Measurements from ENCODE around the gene PLIN3. TPM values are rescaled to one million over a fixed set of nuclear protein-coding genes. Genes with fewer than 3 reads are reported as not detected.
A peak's percentile ranks its signal among the peaks of the same experiment; 100 is the strongest.

PLIN3 gene
- total and polyA plus RNA-seq, 2 donors (not counting 1 experiment from before 2014, with no cell fraction given), result 133 to 191 TPM

DNA sequence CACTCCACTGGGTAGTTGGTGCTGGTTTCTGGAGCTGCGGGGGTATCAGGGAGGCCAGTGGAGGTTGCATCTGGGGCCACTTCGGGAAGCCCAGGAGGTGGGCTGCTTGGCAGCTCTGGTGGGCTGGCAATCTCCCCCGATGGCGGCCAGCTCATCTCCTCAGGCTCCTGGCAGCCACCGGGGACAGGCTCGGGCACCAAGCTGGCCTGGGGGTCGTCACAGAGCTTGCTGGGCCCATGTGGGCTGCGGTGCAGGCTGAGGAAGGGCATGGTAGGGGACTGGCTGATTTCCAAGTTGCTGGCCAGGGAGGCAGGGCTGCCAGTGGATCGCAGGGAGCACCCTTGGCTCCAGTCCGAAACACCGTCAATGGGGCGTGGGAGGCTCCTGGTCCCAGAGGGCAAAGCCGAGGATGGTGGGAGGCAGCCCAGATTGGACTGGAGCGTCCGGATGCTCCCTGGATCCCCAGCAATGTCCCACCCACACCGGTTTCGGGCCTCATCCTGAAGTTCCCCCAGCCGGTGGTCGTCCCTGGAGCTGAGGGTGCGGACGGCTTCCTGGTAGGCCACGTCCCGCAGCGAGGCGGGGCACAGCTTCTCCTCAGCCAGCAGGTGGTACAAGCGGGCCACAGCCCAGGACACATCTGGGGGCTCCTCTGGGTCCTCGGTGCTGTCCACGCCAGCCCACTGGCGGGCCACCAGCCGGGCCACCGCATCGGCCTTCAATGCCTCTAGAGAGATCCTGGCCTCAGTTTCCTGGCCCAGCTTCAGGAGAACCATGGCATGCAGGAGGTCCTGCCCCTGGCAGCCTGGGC, 49.8 kb downstream of the PLIN3 start:
- Histone ChIP-seq H3K9ac (ENCODE audit: insufficient read depth, low read length) (no peak overlapping the region), H3K27ac (ENCODE audit: insufficient read depth, low read length) (no peak overlapping the region), H3K36me3 (ENCODE audit: control insufficient read depth, insufficient read depth, low read length) (peaks cover 20% of the 10 kb centered on the region), H3K4me2 (ENCODE audit: extremely low read depth, insufficient read depth, low read length) (no peak overlapping the region), H4K20me1 (ENCODE audit: control insufficient read depth, extremely low read depth, insufficient read depth, low read length) (no peaks in the 10 kb centered on the region), H2AFZ (ENCODE audit: low read length) (no peak overlapping the region), H3K4me1 (ENCODE audit: control insufficient read depth, extremely low read depth, insufficient read depth, low read length) (peaks cover 2% of the 10 kb centered on the region), H3K79me2 (ENCODE audit: control insufficient read depth, insufficient read depth, low read length) (peaks cover 3% of the 10 kb centered on the region), H3K9me3 (ENCODE audit: control insufficient read depth, insufficient read depth, low read depth, low read length) (no peaks in the 10 kb centered on the region), H3K4me3 (replicated peaks in 1 of 4; ENCODE audit: control extremely low read depth in 1 of 4, insufficient read depth in 1 of 4, low read depth in 3 of 4, low read length in 4 of 4) (no peak overlapping the region), H3K27me3 (ENCODE audit: control insufficient read depth, insufficient read depth, low read length) (no peaks in the 10 kb centered on the region)
- DNase-seq (ENCODE audit: low read depth in 2 of 2), result no peak
- TF ChIP-seq, protein P1, sequence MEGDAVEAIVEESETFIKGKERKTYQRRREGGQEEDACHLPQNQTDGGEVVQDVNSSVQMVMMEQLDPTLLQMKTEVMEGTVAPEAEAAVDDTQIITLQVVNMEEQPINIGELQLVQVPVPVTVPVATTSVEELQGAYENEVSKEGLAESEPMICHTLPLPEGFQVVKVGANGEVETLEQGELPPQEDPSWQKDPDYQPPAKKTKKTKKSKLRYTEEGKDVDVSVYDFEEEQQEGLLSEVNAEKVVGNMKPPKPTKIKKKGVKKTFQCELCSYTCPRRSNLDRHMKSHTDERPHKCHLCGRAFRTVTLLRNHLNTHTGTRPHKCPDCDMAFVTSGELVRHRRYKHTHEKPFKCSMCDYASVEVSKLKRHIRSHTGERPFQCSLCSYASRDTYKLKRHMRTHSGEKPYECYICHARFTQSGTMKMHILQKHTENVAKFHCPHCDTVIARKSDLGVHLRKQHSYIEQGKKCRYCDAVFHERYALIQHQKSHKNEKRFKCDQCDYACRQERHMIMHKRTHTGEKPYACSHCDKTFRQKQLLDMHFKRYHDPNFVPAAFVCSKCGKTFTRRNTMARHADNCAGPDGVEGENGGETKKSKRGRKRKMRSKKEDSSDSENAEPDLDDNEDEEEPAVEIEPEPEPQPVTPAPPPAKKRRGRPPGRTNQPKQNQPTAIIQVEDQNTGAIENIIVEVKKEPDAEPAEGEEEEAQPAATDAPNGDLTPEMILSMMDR (conservative IDR thresholded peaks at IDR 0.05 in 1 of 2, IDR thresholded peaks at IDR 0.05 in 1 of 2; ENCODE audit: low read depth in 1 of 2, low read length in 2 of 2), result no peak
- no peak for TF ChIP-seq EZH2 (IDR thresholded peaks at IDR 0.05; ENCODE audit: low read length, missing control alignments)

DNA sequence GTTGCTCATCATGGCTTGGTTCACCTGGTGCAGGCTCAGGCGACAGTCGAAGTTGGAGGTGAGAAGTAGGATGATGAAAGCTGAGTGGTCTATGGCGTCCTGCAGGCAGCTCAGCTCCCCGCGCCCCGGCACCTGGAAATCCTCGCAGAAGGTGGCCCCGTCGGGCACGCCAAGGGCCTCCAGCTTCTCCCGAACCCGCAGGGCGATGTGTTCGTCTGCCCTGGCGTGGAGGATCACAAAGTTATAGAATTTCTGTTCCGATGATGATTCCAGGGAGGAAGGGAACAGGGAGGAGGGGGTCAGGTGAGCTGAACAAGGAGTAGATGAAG, 50.6 kb downstream of the PLIN3 start:
- no peaks in the 10 kb centered on the region for H3K79me2 ChIP-seq (ENCODE audit: control insufficient read depth, insufficient read depth, low read length)
- TF ChIP-seq, protein P1 (conservative IDR thresholded peaks at IDR 0.05 in 1 of 2, IDR thresholded peaks at IDR 0.05 in 1 of 2; ENCODE audit: low read depth in 1 of 2, low read length in 2 of 2), result no peak
- TF ChIP-seq EZH2 (IDR thresholded peaks at IDR 0.05; ENCODE audit: low read length, missing control alignments), result no peak
- H2AFZ ChIP-seq (ENCODE audit: low read length), result no peak overlapping the region
- H3K9me3 ChIP-seq (ENCODE audit: control insufficient read depth, insufficient read depth, low read depth, low read length), result no peaks in the 10 kb centered on the region
- H3K4me3 ChIP-seq (replicated peaks in 1 of 4; ENCODE audit: control extremely low read depth in 1 of 4, insufficient read depth in 1 of 4, low read depth in 3 of 4, low read length in 4 of 4), result no peak overlapping the region
- H3K9ac ChIP-seq (ENCODE audit: insufficient read depth, low read length), result no peak overlapping the region
- DNase-seq (ENCODE audit: low read depth in 2 of 2), result no peak
- H4K20me1 ChIP-seq (ENCODE audit: control insufficient read depth, extremely low read depth, insufficient read depth, low read length), result no peaks in the 10 kb centered on the region
- H3K27me3 ChIP-seq (ENCODE audit: control insufficient read depth, insufficient read depth, low read length), result no peaks in the 10 kb centered on the region
- peaks cover 2% of the 10 kb centered on the region for H3K4me1 ChIP-seq (ENCODE audit: control insufficient read depth, extremely low read depth, insufficient read depth, low read length)
- no peak overlapping the region for H3K4me2 ChIP-seq (ENCODE audit: extremely low read depth, insufficient read depth, low read length)
- H3K36me3 ChIP-seq (ENCODE audit: control insufficient read depth, insufficient read depth, low read length), result peaks cover 20% of the 10 kb centered on the region
- H3K27ac ChIP-seq (ENCODE audit: insufficient read depth, low read length), result no peak overlapping the region

DNA sequence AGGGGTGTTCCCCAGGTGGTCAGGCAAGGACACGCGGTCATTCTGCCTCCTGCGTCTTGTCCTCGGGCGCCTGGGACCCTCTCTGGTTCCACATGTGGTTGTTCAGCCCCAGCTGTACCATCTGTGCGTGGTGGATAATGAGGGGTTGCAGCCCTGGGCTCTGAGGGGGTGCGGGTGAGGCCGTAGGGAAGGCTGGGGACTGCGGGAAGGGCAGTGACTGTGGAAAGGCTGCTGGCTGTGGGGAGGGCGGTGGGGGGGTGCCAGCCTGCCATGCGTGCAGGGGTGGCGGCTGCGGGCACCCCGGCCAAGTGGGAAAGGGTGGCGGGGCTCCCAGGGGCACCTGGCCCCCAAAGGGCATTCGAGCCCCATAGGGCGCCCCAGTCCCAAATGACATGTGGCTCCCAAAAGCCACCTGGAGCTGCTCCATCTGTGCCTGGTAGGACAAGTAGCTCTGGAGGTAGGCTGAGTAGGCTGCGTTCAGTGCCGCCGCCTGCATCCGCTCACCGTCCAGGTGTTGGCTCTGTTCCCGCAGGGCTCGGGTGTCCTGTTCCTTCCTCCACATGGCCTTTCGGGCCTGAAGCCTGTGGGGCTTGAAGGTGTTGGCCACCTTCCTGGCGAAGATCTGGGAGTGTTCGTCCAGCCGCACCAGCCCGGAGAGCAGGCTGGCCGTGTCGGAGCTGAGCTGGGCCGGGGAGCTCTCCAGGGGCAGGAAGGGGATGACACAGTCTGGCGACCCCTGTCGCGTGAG, 51.1 kb downstream of the PLIN3 start:
- H3K36me3 ChIP-seq (ENCODE audit: control insufficient read depth, insufficient read depth, low read length), result peaks cover 20% of the 10 kb centered on the region
- no peak overlapping the region for H3K9ac ChIP-seq (ENCODE audit: insufficient read depth, low read length)
- no peaks in the 10 kb centered on the region for H3K27me3 ChIP-seq (ENCODE audit: control insufficient read depth, insufficient read depth, low read length)
- H3K4me2 ChIP-seq (ENCODE audit: extremely low read depth, insufficient read depth, low read length), result no peak overlapping the region
- H3K4me3 ChIP-seq (replicated peaks in 1 of 4; ENCODE audit: control extremely low read depth in 1 of 4, insufficient read depth in 1 of 4, low read depth in 3 of 4, low read length in 4 of 4), result no peak overlapping the region
- no peaks in the 10 kb centered on the region for H3K9me3 ChIP-seq (ENCODE audit: control insufficient read depth, insufficient read depth, low read depth, low read length)
- H2AFZ ChIP-seq (ENCODE audit: low read length), result no peak overlapping the region
- no peaks in the 10 kb centered on the region for H3K79me2 ChIP-seq (ENCODE audit: control insufficient read depth, insufficient read depth, low read length)
- H4K20me1 ChIP-seq (ENCODE audit: control insufficient read depth, extremely low read depth, insufficient read depth, low read length), result no peaks in the 10 kb centered on the region
- DNase-seq (ENCODE audit: low read depth in 2 of 2), result no peak
- H3K27ac ChIP-seq (ENCODE audit: insufficient read depth, low read length), result peak overlapping the region; percentile 32
- peaks cover 2% of the 10 kb centered on the region for H3K4me1 ChIP-seq (ENCODE audit: control insufficient read depth, extremely low read depth, insufficient read depth, low read length)
- TF ChIP-seq, protein P1 (conservative IDR thresholded peaks at IDR 0.05 in 1 of 2, IDR thresholded peaks at IDR 0.05 in 1 of 2; ENCODE audit: low read depth in 1 of 2, low read length in 2 of 2), result no peak
- no peak for TF ChIP-seq EZH2 (IDR thresholded peaks at IDR 0.05; ENCODE audit: low read length, missing control alignments)
